PC-9 (cell line): ENCODE measurements around the gene IL1R1. TPM values are rescaled to one million over a fixed set of nuclear protein-coding genes. Genes with fewer than 3 reads are reported as not detected.

Source experiments
- BruUV-seq: library from RNA; stranded (reverse); fragments of 400-500 nt; replicated peaks from 2 replicates; lab custom pipeline; 2021; lab: Mats Ljungman, UMichigan
- CTCF ChIA-PET: fragments of 300-600 bp; sonication (Branson Sonifier 250); formaldehyde crosslinking; loops from one replicate; lab custom pipeline; 2022; ENCODE audit warnings: antibody characterized with exemption; lab: Charles Lee
- POLR2A ChIA-PET: fragments of 300-600 bp; sonication (Branson Sonifier 250); formaldehyde crosslinking; loops from one replicate; lab custom pipeline; 2022; ENCODE audit warnings: antibody characterized with exemption; ENCODE audit not compliant: unreplicated experiment; lab: Charles Lee
- DNase-seq, 2 experiments: peaks; one replicate each; pipeline versions ENCODE4 v3.0.0 to v3.0.0-alpha.2; 2015 to 2022; ENCODE audit warnings: mixed read lengths in 1 of 2
- H2AFZ ChIP-seq: fragments of 200-600 bp; sonication (generic); 2 replicates; pipeline ENCODE4 v1.8.1; 2017; ENCODE audit warnings: antibody characterized with exemption
- H3F3A ChIP-seq: fragments of 200-600 bp; sonication (generic); 2 replicates; pipeline ENCODE4 v1.8.1; 2017; ENCODE audit warnings: antibody characterized with exemption, mild to moderate bottlenecking, low read depth; ENCODE audit not compliant: insufficient read depth
- H3K27ac ChIP-seq: fragments of 200-600 bp; sonication (generic); 2 replicates; pipeline ENCODE4 v1.6.1; 2016; ENCODE audit warnings: mixed run types
- H3K27me3 ChIP-seq: fragments of 200-600 bp; sonication (generic); 2 replicates; pipeline ENCODE4 v1.6.1; 2016; ENCODE audit warnings: low read depth, mixed run types; ENCODE audit not compliant: insufficient read depth
- H3K36me3 ChIP-seq: fragments of 200-600 bp; sonication (generic); 2 replicates; pipeline ENCODE4 v1.6.1; 2016; ENCODE audit warnings: low read depth, mixed run types
- H3K4me1 ChIP-seq: fragments of 200-600 bp; sonication (generic); replicated peaks from 2 replicates; pipeline ENCODE4 v1.6.1; 2016; ENCODE audit warnings: mixed run types; ENCODE audit not compliant: insufficient read depth
- H3K4me2 ChIP-seq: fragments of 200-600 bp; sonication (generic); 2 replicates; pipeline ENCODE4 v1.6.1; 2017; ENCODE audit warnings: mixed run types
- H3K4me3 ChIP-seq: fragments of 200-600 bp; sonication (generic); 2 replicates; pipeline ENCODE4 v1.6.1; 2016; ENCODE audit warnings: mixed run types
- H3K79me2 ChIP-seq: fragments of 200-600 bp; sonication (generic); 2 replicates; pipeline ENCODE4 v1.6.1; 2017; ENCODE audit warnings: low read depth, mixed run types
- H3K9me2 ChIP-seq: fragments of 200-600 bp; sonication (generic); 2 replicates; pipeline ENCODE4 v1.8.1; 2017; ENCODE audit warnings: mild to moderate bottlenecking; ENCODE audit not compliant: insufficient read depth
- H3K9me3 ChIP-seq: fragments of 200-600 bp; sonication (generic); 2 replicates; pipeline ENCODE4 v1.8.1; 2016; ENCODE audit warnings: low read depth; ENCODE audit not compliant: insufficient read depth
- H4K20me1 ChIP-seq: fragments of 200-600 bp; sonication (generic); 2 replicates; pipeline ENCODE4 v1.8.1; 2017; ENCODE audit not compliant: insufficient read depth
- CTCF ChIP-seq: fragments of 200-600 bp; sonication (generic); conservative IDR thresholded peaks from 2 replicates; pipeline ENCODE4 v1.6.1; 2017; ENCODE audit warnings: mixed run types, antibody characterized with exemption, mild to moderate bottlenecking, moderate library complexity
- EZH2 ChIP-seq: fragments of 200-600 bp; sonication (generic); IDR thresholded peaks from 2 replicates; pipeline ENCODE4 v1.8.0; 2017; ENCODE audit warnings: antibody characterized with exemption, low read depth
- intact Hi-C: fragments of 100-400 bp; cut with micrococcal nuclease; formaldehyde crosslinking; loops from one replicate; pipeline ENCODE4 v1.10.0; 2022; ENCODE audit not compliant: unreplicated experiment
- total RNA-seq: library from RNA; stranded (reverse); gene quantifications from 2 replicates; pipeline ENCODE4 v1.2.3, GENCODE V29; 2021

IL1R1 gene
- total RNA-seq, 1 experiment from 2014 or later, result 6.5 TPM

- TF ChIP-seq CTCF (no peak), EZH2 (no peak)
- ChIA-PET CTCF (no interaction called here), POLR2A (no interaction called here)
- H2AFZ ChIP-seq, result no peak overlapping the region
- H3K4me2 ChIP-seq, result no peak overlapping the region
- no TSS peak for BruUV-seq
- intact Hi-C loops, result no loop called here
- H3K9me2 ChIP-seq, result no peaks in the 10 kb centered on the region
- no peaks in the 10 kb centered on the region for H3K9me3 ChIP-seq
- H3K27me3 ChIP-seq, result no peaks in the 10 kb centered on the region
- no peaks in the 10 kb centered on the region for H3K79me2 ChIP-seq
- H3K36me3 ChIP-seq, result no peaks in the 10 kb centered on the region
- H3F3A ChIP-seq, result peaks cover 4% of the 10 kb centered on the region; the same call in 1 of the 2 replicates
- H3K4me3 ChIP-seq, result no peak overlapping the region
- H4K20me1 ChIP-seq, result no peaks in the 10 kb centered on the region
- peaks cover 15% of the 10 kb centered on the region for H3K4me1 ChIP-seq
- H3K27ac ChIP-seq, result no peak overlapping the region
- DNase-seq, result no peak
Measured at GRCh38 chr2:102191501-102191900, 49.0 kb downstream of the IL1R1 start.

GRCh38 chr2:102193074-102193473 lies 50.5 kb downstream of the IL1R1 start:
- no peaks in the 10 kb centered on the region for H3K27me3 ChIP-seq
- BruUV-seq, result no TSS peak
- no peaks in the 10 kb centered on the region for H4K20me1 ChIP-seq
- intact Hi-C loops, result loop anchor here (1.0 kb wide), 1 partner anchor 37 kb away; no protein-coding TSS in a partner anchor
- H3K4me3 ChIP-seq, result no peak overlapping the region
- H3K9me3 ChIP-seq, result no peaks in the 10 kb centered on the region
- H3F3A ChIP-seq, result peaks cover 4% of the 10 kb centered on the region; the same call in 1 of the 2 replicates
- peak overlapping the region; percentile 8; the same call in 1 of the 2 replicates for H3K27ac ChIP-seq
- no peak for TF ChIP-seq CTCF
- no peak for TF ChIP-seq EZH2
- ChIA-PET POLR2A (no interaction called here), CTCF (no interaction called here)
- H3K4me1 ChIP-seq, result peaks cover 23% of the 10 kb centered on the region
- no peaks in the 10 kb centered on the region for H3K36me3 ChIP-seq
- peak overlapping the region; percentile 30 for H3K4me2 ChIP-seq
- peak in 1 of 2 experiments; percentile 65 for DNase-seq
- no peaks in the 10 kb centered on the region for H3K79me2 ChIP-seq
- no peaks in the 10 kb centered on the region for H3K9me2 ChIP-seq
- H2AFZ ChIP-seq, result 0 out of 2 replicates have a peak overlapping the region, but pooled peaks have one; percentile 5

- CTCF ChIA-PET, result no interaction called here
Measured at GRCh38 chr2:102194609-102195268, 52.2 kb downstream of the IL1R1 start.

More at GRCh38 chr2:102194609-102195268, 52.2 kb downstream of the IL1R1 start:
- H3K4me3 ChIP-seq, result no peak overlapping the region
- TF ChIP-seq CTCF (no peak), EZH2 (no peak)
- no peaks in the 10 kb centered on the region for H3K9me2 ChIP-seq
- no peaks in the 10 kb centered on the region for H3K27me3 ChIP-seq
- H3K27ac ChIP-seq, result no peak overlapping the region
- H3K4me1 ChIP-seq, result peaks cover 23% of the 10 kb centered on the region
- intact Hi-C loops, result no loop called here
- POLR2A ChIA-PET, result no interaction called here
- H2AFZ ChIP-seq, result no peak overlapping the region
- no peaks in the 10 kb centered on the region for H3K9me3 ChIP-seq
- BruUV-seq, result no TSS peak
- H3F3A ChIP-seq, result peaks cover 4% of the 10 kb centered on the region; the same call in 1 of the 2 replicates
- H3K36me3 ChIP-seq, result no peaks in the 10 kb centered on the region
- no peaks in the 10 kb centered on the region for H3K79me2 ChIP-seq
- no peaks in the 10 kb centered on the region for H4K20me1 ChIP-seq
- DNase-seq, result no peak
- H3K4me2 ChIP-seq, result no peak overlapping the region
